GM18505 (cell line): ENCODE results near the gene ACTN2.

Source experiments
- ATAC-seq: cut with Tn5 transposase; IDR thresholded peaks from one replicate; pipeline ENCODE4 v1.9.1; 2021; ENCODE audit not compliant: unreplicated experiment
- POLR2A ChIP-seq: IDR thresholded peaks from 4 replicates; pipeline ENCODE4 v1.6.1; 2011; ENCODE audit warnings: borderline replicate concordance; ENCODE audit not compliant: insufficient read depth, insufficient read length; ENCODE audit errors: extremely low read depth

Gene ACTN2

DNA sequence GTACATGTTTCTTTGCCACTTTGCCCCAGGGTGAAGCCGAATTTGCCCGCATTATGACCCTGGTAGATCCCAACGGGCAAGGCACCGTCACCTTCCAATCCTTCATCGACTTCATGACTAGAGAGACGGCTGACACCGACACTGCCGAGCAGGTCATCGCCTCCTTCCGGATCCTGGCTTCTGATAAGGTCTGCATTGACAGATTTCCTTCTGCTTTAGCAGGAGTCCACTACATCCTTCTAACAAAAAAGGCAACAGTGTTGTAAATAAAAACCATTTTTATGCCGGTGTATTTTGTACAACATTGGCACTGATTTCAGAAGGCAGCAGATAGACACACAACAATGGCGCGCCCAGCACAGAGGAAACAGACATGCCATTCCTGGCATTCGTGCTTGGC lies 74.7 kb downstream of the ACTN2 start:
- ATAC-seq, result no peak
- no peak for TF ChIP-seq POLR2A

GRCh38 chr1:236761397-236762132 lies 75.3 kb downstream of the ACTN2 start:
- no peak for ATAC-seq

GRCh38 chr1:236762410-236762809 lies 76.1 kb downstream of the ACTN2 start:
- TF ChIP-seq POLR2A, result no peak
- no peak for ATAC-seq

More at GRCh38 chr1:236761397-236762132, 75.3 kb downstream of the ACTN2 start:
- no peak for TF ChIP-seq POLR2A

- TF ChIP-seq POLR2A, result no peak
- ATAC-seq, result no peak
These were observed 79.5 kb downstream of the ACTN2 start for GRCh38 chr1:236765831-236766230.

DNA sequence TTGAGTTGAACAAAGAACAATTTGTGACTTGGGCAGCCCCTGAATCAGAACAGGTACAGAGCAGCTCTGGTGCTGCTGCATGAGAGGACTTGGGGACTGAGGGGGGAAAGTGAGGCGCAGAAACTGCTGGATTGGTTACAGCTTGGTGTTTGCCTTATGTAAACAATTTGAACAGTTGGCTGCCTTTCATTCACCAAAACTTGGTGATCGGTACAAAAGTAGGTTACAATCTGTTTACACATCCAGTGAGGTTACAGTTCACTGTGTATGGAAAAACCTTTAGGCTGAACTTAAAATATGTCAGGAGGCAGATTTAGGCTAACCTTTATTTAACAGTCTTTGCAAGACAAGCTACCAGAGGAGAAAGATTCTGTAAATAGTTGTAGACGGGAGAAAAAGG lies 80.2 kb downstream of the ACTN2 start:
- ATAC-seq, result no peak
- TF ChIP-seq POLR2A, result no peak

DNA sequence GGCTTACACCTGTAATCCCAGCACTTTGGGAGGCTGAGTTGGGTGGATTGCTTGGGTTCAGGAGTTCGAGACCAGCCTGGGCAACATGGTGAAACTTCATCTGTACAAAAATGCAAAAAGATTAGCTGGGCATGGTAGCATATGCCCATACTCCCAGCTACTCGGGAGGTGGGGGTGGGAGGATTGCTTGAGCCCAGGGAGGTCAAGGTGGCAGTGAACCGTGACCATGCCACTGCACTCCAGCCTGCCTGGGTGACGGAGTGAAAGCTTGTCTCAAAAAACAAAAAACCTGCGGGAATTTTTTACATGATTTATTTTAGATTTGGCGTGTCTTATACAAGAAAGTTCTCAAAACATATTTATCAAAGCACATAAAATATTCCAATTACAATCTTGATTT lies 81.0 kb downstream of the ACTN2 start:
- no peak for TF ChIP-seq POLR2A

DNA sequence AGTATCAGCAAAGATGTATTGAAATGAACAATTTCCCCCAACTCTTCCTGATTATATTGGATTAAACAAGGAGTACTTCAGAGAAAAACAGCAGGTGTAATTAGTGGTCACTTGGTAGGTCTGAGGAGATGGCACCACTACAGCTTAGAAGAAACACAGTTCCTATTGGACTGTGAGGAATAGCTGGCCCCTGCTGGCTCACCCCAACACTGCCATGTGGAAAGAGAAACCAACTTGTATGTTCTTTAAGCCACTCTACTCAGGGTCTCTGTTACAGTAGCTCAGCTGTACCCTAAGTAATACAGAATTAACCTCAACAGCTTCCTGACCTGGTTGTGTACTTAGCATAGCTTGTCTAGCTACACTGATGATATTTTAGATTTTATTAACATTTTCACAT lies 82.3 kb downstream of the ACTN2 start:
- ATAC-seq, result no peak
- no peak for TF ChIP-seq POLR2A

More for the DNA sequence above, 81.0 kb downstream of the ACTN2 start:
- ATAC-seq, result no peak

GRCh38 chr1:236773919-236774318 lies 87.6 kb downstream of the ACTN2 start:
- no peak for ATAC-seq
- TF ChIP-seq POLR2A, result no peak

GRCh38 chr1:236774926-236775325 lies 88.6 kb downstream of the ACTN2 start:
- no peak for ATAC-seq
- TF ChIP-seq POLR2A, result no peak

- TF ChIP-seq POLR2A, result no peak
- no peak for ATAC-seq
These were observed 93.0 kb downstream of the ACTN2 start for GRCh38 chr1:236779312-236779711.

DNA sequence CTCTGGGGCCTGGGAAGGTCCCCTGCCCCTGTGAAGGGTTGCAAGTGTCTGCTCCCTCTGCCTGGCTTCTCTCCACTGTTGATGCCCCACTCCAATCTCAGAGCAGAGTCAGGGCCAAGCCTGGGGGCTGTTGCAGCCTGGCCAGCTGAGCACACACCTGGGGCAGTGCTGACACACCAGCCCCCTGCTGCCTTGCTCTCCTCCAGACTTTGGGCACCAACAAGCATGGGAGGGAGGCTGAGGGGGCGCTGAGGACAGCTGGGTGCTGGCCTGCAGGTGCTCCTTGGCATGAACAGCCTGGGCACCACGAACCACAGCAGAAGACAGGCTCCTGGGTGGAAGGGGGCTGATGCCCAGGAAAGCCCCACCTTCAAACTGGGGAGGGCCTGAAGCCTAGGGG lies 99.2 kb downstream of the ACTN2 start:
- TF ChIP-seq POLR2A, result no peak
- no peak for ATAC-seq

GRCh38 chr1:236786453-236786852 lies 100.2 kb downstream of the ACTN2 start:
- TF ChIP-seq POLR2A, result no peak
- ATAC-seq, result no peak

DNA sequence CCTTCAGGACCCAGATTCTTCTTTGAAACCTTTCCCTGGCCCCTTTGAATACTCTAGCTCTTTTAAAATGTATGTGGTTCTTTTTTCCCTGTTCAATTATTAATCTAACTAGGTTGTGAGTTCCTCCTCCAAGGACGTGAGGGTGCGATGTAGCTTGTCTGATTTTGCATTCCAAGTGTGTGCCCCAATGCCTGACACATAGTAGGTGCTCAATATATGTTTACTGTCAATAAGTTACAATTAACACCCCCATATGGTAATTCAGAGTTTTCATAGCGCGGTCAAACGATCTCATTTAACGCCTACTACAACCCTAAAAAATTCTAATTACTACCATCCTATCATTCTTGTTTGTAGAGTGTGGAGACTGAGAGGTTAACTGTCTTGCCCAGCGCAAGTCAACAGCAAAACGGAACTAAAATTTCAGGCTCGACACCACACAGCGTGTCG lies 108.3 kb downstream of the ACTN2 start:
- TF ChIP-seq POLR2A, result no peak
- ATAC-seq, result no peak

- peak; percentile 97 for ATAC-seq
- TF ChIP-seq POLR2A, result peak; percentile 89
These were observed 108.9 kb downstream of the ACTN2 start, which contains the start of gene MTR for GRCh38 chr1:236795035-236795756. TSS of gene MTR (plus strand) at chr1:236795292. CDS start at chr1:236795704, 412 bp downstream.
